Esophagus squamous epithelium (tissue), 4 donors: Measurements from ENCODE around the gene SLC24A3.

Experiments used
- CTCF ChIP-seq, 6 experiments: fragments of 450-650 bp in 4 of 6; fragments of 200-600 bp in 2 of 6; sonication (generic) in 2 of 6; IDR thresholded peaks; one replicate each; pipeline ENCODE4 v1.5.1; 2016 to 2019; ENCODE audit warnings: antibody characterized with exemption in 6 of 6, mild to moderate bottlenecking in 4 of 6, moderate library complexity in 4 of 6
- POLR2A ChIP-seq, 4 donors: fragments of 450-650 bp; IDR thresholded peaks; one replicate each; pipeline ENCODE4 v1.6.1; 2017; ENCODE audit warnings: antibody characterized with exemption in 4 of 4, mild to moderate bottlenecking in 4 of 4, moderate library complexity in 3 of 4

- TF ChIP-seq CTCF (IDR thresholded peaks at IDR 0.05) (no peak), POLR2A (IDR thresholded peaks at IDR 0.05) (no peak)
Measured at GRCh38 chr20:19501476-19502115, 289.2 kb downstream of the SLC24A3 start.
